Measurements from ENCODE around the gene SSR1. TPM values are rescaled to one million over a fixed set of nuclear protein-coding genes. Genes with fewer than 3 reads are reported as not detected.
"Not testable (repeated sequence)": the region's sequence is repeated elsewhere in the genome, so short reads cannot be mapped to it uniquely, and the experiment has no call there.

Gene SSR1
- total RNA-seq, 1 experiment from 2014 or later = 115 TPM

- no peaks in the 10 kb centered on the region for H3K27me3 Mint-ChIP-seq (ENCODE audit: unreplicated experiment)
Measured at GRCh38 chr6:7343546-7344475, 30.8 kb upstream of the SSR1 start.

GRCh38 chr6:7341989-7342742 is 29.2 kb upstream of the SSR1 start:
- TF ChIP-seq CTCF (IDR thresholded peaks at IDR 0.05; ENCODE audit: unreplicated experiment) = no peak
- no peaks in the 10 kb centered on the region for H3K4me1 Mint-ChIP-seq (ENCODE audit: low read depth, unreplicated experiment)
- no peaks in the 10 kb centered on the region for H3K9me3 Mint-ChIP-seq (ENCODE audit: low read depth, unreplicated experiment)
- H3K36me3 Mint-ChIP-seq (ENCODE audit: insufficient read depth, unreplicated experiment) = no peaks in the 10 kb centered on the region
- no peak overlapping the region for H3K4me3 Mint-ChIP-seq (ENCODE audit: low read depth, unreplicated experiment)
- no TSS peak for BruUV-seq (replicated peaks)
- H3K27ac Mint-ChIP-seq (ENCODE audit: unreplicated experiment) = no peak overlapping the region
- no peaks in the 10 kb centered on the region for H3K27me3 Mint-ChIP-seq (ENCODE audit: unreplicated experiment)
- CTCF ChIA-PET = interaction anchor here (0.6 kb wide), 1 partner anchor 1867 kb away, joined by 5 read pairs; no protein-coding TSS in a partner anchor
- no peak for DNase-seq
- intact Hi-C loops (cut with micrococcal nuclease; ENCODE audit: unreplicated experiment) = no loop called here

More at GRCh38 chr6:7343546-7344475, 30.8 kb upstream of the SSR1 start:
- CTCF ChIA-PET = no interaction called here
- no TSS peak for BruUV-seq (replicated peaks)
- Mint-ChIP-seq H3K4me1 (ENCODE audit: low read depth, unreplicated experiment) (peaks cover 8% of the 10 kb centered on the region), H3K36me3 (ENCODE audit: insufficient read depth, unreplicated experiment) (no peaks in the 10 kb centered on the region), H3K9me3 (ENCODE audit: low read depth, unreplicated experiment) (no peaks in the 10 kb centered on the region), H3K27ac (ENCODE audit: unreplicated experiment) (no peak overlapping the region), H3K4me3 (ENCODE audit: low read depth, unreplicated experiment) (no peak overlapping the region)
- TF ChIP-seq CTCF (IDR thresholded peaks at IDR 0.05; ENCODE audit: unreplicated experiment) = no peak
- intact Hi-C loops (cut with micrococcal nuclease; ENCODE audit: unreplicated experiment) = no loop called here
- no peak for DNase-seq

GRCh38 chr6:7341271-7341670 is 28.3 kb upstream of the SSR1 start:
- DNase-seq = no peak
- H3K4me3 Mint-ChIP-seq (ENCODE audit: low read depth, unreplicated experiment) = no peak overlapping the region
- H3K27ac Mint-ChIP-seq (ENCODE audit: unreplicated experiment) = no peak overlapping the region
- H3K27me3 Mint-ChIP-seq (ENCODE audit: unreplicated experiment) = no peaks in the 10 kb centered on the region
- no peak for TF ChIP-seq CTCF (IDR thresholded peaks at IDR 0.05; ENCODE audit: unreplicated experiment)
- intact Hi-C loops (cut with micrococcal nuclease; ENCODE audit: unreplicated experiment) = no loop called here
- BruUV-seq (replicated peaks) = no TSS peak
- H3K9me3 Mint-ChIP-seq (ENCODE audit: low read depth, unreplicated experiment) = no peaks in the 10 kb centered on the region
- CTCF ChIA-PET = interaction anchor here (0.6 kb wide), 1 partner anchor 1867 kb away, joined by 5 read pairs; no protein-coding TSS in a partner anchor
- no peaks in the 10 kb centered on the region for H3K36me3 Mint-ChIP-seq (ENCODE audit: insufficient read depth, unreplicated experiment)
- no peaks in the 10 kb centered on the region for H3K4me1 Mint-ChIP-seq (ENCODE audit: low read depth, unreplicated experiment)

GRCh38 chr6:7339007-7339732 is 26.2 kb upstream of the SSR1 start:
- H3K27me3 Mint-ChIP-seq (ENCODE audit: unreplicated experiment); CTCF ChIA-PET; H3K4me1 Mint-ChIP-seq (ENCODE audit: low read depth, unreplicated experiment); BruUV-seq (replicated peaks); H3K9me3 Mint-ChIP-seq (ENCODE audit: low read depth, unreplicated experiment); intact Hi-C loops (cut with micrococcal nuclease; ENCODE audit: unreplicated experiment); H3K36me3 Mint-ChIP-seq (ENCODE audit: insufficient read depth, unreplicated experiment); H3K27ac Mint-ChIP-seq (ENCODE audit: unreplicated experiment); H3K4me3 Mint-ChIP-seq (ENCODE audit: low read depth, unreplicated experiment): not testable (repeated sequence)
- peak; percentile 25 for TF ChIP-seq CTCF (IDR thresholded peaks at IDR 0.05; ENCODE audit: unreplicated experiment)
- peak; percentile 8 for DNase-seq

Measured in Calu3 (cell line).